Loucy (cell line): ENCODE results near the gene S100A13.

Source experiments
- H2AFZ ChIP-seq: fragments of 200-600 bp; sonication (generic); 2 replicates; pipeline ENCODE4 v1.6.0; 2016; ENCODE audit warnings: antibody characterized with exemption, mild to moderate bottlenecking, low read length, moderate library complexity
- H3F3A ChIP-seq: fragments of 200-600 bp; 2 replicates; pipeline ENCODE4 v1.6.0; 2016; ENCODE audit warnings: antibody characterized with exemption, low read depth, mild to moderate bottlenecking
- H3K27me3 ChIP-seq: fragments of 200-600 bp; sonication (generic); 2 replicates; pipeline ENCODE4 v1.6.1; 2014; ENCODE audit warnings: low read length, mild to moderate bottlenecking; ENCODE audit not compliant: insufficient read depth, poor library complexity, severe bottlenecking
- H3K36me3 ChIP-seq: fragments of 200-600 bp; sonication (generic); 2 replicates; pipeline ENCODE4 v1.6.1; 2016; ENCODE audit warnings: low read length; ENCODE audit not compliant: insufficient read depth
- H3K4me1 ChIP-seq: fragments of 200-600 bp; sonication (generic); 2 replicates; pipeline ENCODE4 v1.5.1; 2014; ENCODE audit warnings: low read length, mild to moderate bottlenecking; ENCODE audit not compliant: insufficient read depth, poor library complexity, severe bottlenecking
- H3K4me2 ChIP-seq: fragments of 200-600 bp; sonication (generic); 2 replicates; pipeline ENCODE4 v1.6.0; 2014; ENCODE audit warnings: antibody characterized with exemption, low read length, low read depth, mild to moderate bottlenecking; ENCODE audit not compliant: poor library complexity, severe bottlenecking
- H3K4me3 ChIP-seq: fragments of 200-600 bp; sonication (generic); 2 replicates; pipeline ENCODE4 v1.5.1; 2014; ENCODE audit warnings: low read length, mild to moderate bottlenecking, mixed read lengths; ENCODE audit not compliant: poor library complexity, severe bottlenecking
- H3K79me2 ChIP-seq: fragments of 200-600 bp; sonication (generic); 2 replicates; pipeline ENCODE4 v1.6.1; 2014; ENCODE audit warnings: low read length; ENCODE audit not compliant: insufficient read depth
- H3K9ac ChIP-seq: fragments of 200-600 bp; sonication (generic); 2 replicates; pipeline ENCODE4 v1.6.0; 2014; ENCODE audit warnings: mild to moderate bottlenecking, low read depth, low read length, moderate library complexity; ENCODE audit not compliant: poor library complexity, severe bottlenecking
- H3K9me2 ChIP-seq: fragments of 200-600 bp; sonication (generic); replicated peaks from 2 replicates; pipeline ENCODE4 v1.6.1; 2016; ENCODE audit warnings: low read depth, low read length, mixed read lengths
- H3K9me3 ChIP-seq: fragments of 200-600 bp; sonication (generic); 2 replicates; pipeline ENCODE4 v1.6.1; 2014; ENCODE audit warnings: mild to moderate bottlenecking, antibody characterized with exemption, low read length, low read depth; ENCODE audit not compliant: insufficient read depth
- H4K20me1 ChIP-seq: fragments of 200-600 bp; sonication (generic); 2 replicates; pipeline ENCODE4 v1.6.0; 2014; ENCODE audit warnings: antibody characterized with exemption, low read length, mild to moderate bottlenecking; ENCODE audit not compliant: insufficient read depth, poor library complexity, severe bottlenecking
- CTCF ChIP-seq: fragments of 200-600 bp; sonication (generic); conservative IDR thresholded peaks from 2 replicates; pipeline ENCODE4 v1.5.1; 2014; ENCODE audit warnings: mild to moderate bottlenecking, antibody characterized with exemption, low read length
- EZH2phosphoT487 ChIP-seq: fragments of 200-600 bp; IDR thresholded peaks from 2 replicates; pipeline ENCODE4 v1.6.1; 2018; ENCODE audit warnings: antibody characterized with exemption, mild to moderate bottlenecking, moderate library complexity, borderline replicate concordance

The S100A13 gene

GRCh38 chr1:153667439-153667838 lies 40.1 kb upstream of the S100A13 start:
- H3K9me2 ChIP-seq: no peaks in the 10 kb centered on the region
- TF ChIP-seq EZH2phosphoT487 (no peak), CTCF (no peak)
- no peaks in the 10 kb centered on the region for H3K9me3 ChIP-seq
- H3K36me3 ChIP-seq: peaks cover 69% of the 10 kb centered on the region
- H3K4me1 ChIP-seq: peaks cover 35% of the 10 kb centered on the region
- peaks cover 82% of the 10 kb centered on the region for H3K79me2 ChIP-seq
- peaks cover 80% of the 10 kb centered on the region for H4K20me1 ChIP-seq
- peak overlapping the region; percentile 99 for H3K4me3 ChIP-seq
- H2AFZ ChIP-seq: no peak overlapping the region
- H3K9ac ChIP-seq: peak overlapping the region; percentile 50
- peaks cover 18% of the 10 kb centered on the region for H3F3A ChIP-seq
- peaks cover 8% of the 10 kb centered on the region for H3K27me3 ChIP-seq
- H3K4me2 ChIP-seq: peak overlapping the region; percentile 100

GRCh38 chr1:153663211-153663610 lies 35.9 kb upstream of the S100A13 start:
- no peak overlapping the region for H3K4me2 ChIP-seq
- H3K27me3 ChIP-seq: no peaks in the 10 kb centered on the region
- H3K4me1 ChIP-seq: peaks cover 19% of the 10 kb centered on the region
- no peak overlapping the region for H3K4me3 ChIP-seq
- H3K9ac ChIP-seq: no peak overlapping the region
- peaks cover 80% of the 10 kb centered on the region for H3K79me2 ChIP-seq
- H3K9me3 ChIP-seq: no peaks in the 10 kb centered on the region
- H4K20me1 ChIP-seq: peaks cover 76% of the 10 kb centered on the region
- TF ChIP-seq EZH2phosphoT487 (no peak), CTCF (no peak)
- no peak overlapping the region for H2AFZ ChIP-seq
- no peaks in the 10 kb centered on the region for H3K9me2 ChIP-seq
- peaks cover 74% of the 10 kb centered on the region for H3K36me3 ChIP-seq
- H3F3A ChIP-seq: peaks cover 24% of the 10 kb centered on the region

GRCh38 chr1:153662269-153662668 lies 35.0 kb upstream of the S100A13 start:
- TF ChIP-seq EZH2phosphoT487 (no peak), CTCF (no peak)
- peaks cover 10% of the 10 kb centered on the region for H3K4me1 ChIP-seq
- no peaks in the 10 kb centered on the region for H3K9me3 ChIP-seq
- peaks cover 24% of the 10 kb centered on the region for H3F3A ChIP-seq
- no peak overlapping the region for H2AFZ ChIP-seq
- peaks cover 70% of the 10 kb centered on the region for H3K79me2 ChIP-seq
- H3K9me2 ChIP-seq: no peaks in the 10 kb centered on the region
- no peak overlapping the region for H3K4me2 ChIP-seq
- H3K27me3 ChIP-seq: no peaks in the 10 kb centered on the region
- H3K4me3 ChIP-seq: no peak overlapping the region
- peaks cover 64% of the 10 kb centered on the region for H3K36me3 ChIP-seq
- H4K20me1 ChIP-seq: peaks cover 66% of the 10 kb centered on the region
- no peak overlapping the region for H3K9ac ChIP-seq
